Camera-type eye (tissue), 1 donor: Measurements from ENCODE around the gene ABLIM3. TPM values are rescaled to one million over a fixed set of nuclear protein-coding genes. Genes with fewer than 3 reads are reported as not detected.

Experiments used
- total RNA-seq: library from RNA; depleted of rRNA; stranded (reverse); fragments of >200 nt; gene quantifications from one replicate; pipeline ENCODE4 v1.2.3, GENCODE V29; 2014

ABLIM3 gene
- 13.1 TPM for total RNA-seq

GRCh38 chr5:149141224-149141956 lies at the start of gene ABLIM3:
Gene ABLIM3, plus strand, starts transcription at chr5:149141493. Its CDS starts 603 bp downstream, at chr5:149142096.

DNA sequence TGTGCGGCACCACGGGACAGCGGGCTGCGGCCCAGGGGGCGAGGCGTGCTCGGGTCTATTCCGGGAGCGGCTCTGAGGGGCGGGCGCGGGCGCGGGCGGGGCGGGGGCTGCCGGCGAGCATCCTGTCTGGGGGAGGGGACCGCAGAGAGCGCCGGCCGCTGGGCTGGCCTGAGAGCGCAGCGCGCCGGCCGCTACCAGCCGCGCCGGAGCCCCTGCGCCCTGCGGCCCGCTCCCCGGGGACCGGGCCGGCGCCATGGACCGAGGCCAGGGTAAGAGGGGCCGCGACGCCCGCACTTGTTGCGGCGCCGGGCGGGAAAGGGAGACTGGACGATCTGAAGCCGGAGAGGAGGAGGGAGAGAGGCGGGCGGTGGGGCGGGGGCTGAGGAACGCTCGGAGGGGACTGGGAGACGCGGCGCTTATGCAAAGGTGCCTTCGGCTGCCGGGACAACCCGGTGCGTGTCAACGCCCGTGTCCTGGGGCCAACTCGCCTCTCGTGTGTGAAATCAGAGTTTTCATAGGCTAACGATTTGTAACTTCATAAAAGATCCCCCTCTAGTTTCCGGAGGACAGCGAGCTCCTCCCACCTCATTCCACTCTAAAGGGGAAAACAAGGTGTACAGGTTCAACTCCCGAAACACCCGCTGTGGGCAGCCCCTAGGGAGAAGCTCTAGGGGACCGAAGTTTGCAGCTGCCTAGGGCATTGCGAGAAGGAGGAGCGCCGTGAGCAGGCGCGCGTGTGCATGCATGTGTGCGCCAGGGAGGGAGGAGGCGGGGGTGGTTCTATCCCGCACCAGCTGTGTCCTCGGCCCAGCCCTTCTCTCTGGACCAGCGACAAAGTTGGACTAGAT lies 130.6 kb downstream of the ABLIM3 start, which contains the start of gene AFAP1L1:
AFAP1L1 (plus strand) TSS at position 144 of the 848 bp plus-strand sequence; CDS start at position 254, 110 bp downstream.

Other genes with a start within 250 kb of the ABLIM3 start
- gene SH3TC2, start 78.4 kb upstream of the ABLIM3 start, total RNA-seq: 19.6 TPM
- gene AFAP1L1, start 130.4 kb downstream of the ABLIM3 start, total RNA-seq: 21.0 TPM
- gene GRPEL2, start 204.0 kb downstream of the ABLIM3 start, total RNA-seq: 26.8 TPM
- gene PCYOX1L, start 216.6 kb downstream of the ABLIM3 start, total RNA-seq: 19.8 TPM
- 7.1 TPM for gene IL17B, start 237.8 kb downstream of the ABLIM3 start, total RNA-seq